GM12865 (cell line): ENCODE data around the gene ROCK1.

Source experiments
- DNase-seq: peaks from one replicate; pipeline ENCODE4 v3.0.0; 2010; ENCODE audit warnings: low read depth
- H3K4me3 ChIP-seq: 2 replicates; pipeline ENCODE4 v1.5.1; 2011; ENCODE audit warnings: mild to moderate bottlenecking, low read depth, low read length, control low read depth
- CTCF ChIP-seq: IDR thresholded peaks from 2 replicates; pipeline ENCODE4 v1.5.1; 2011; ENCODE audit warnings: low read length, control low read depth, low read depth, inconsistent platforms; ENCODE audit not compliant: insufficient read depth; ENCODE audit errors: missing control alignments

The ROCK1 gene

GRCh38 chr18:21132398-21132918 is 20.8 kb upstream of the ROCK1 start:
- no peak for TF ChIP-seq CTCF
- no peak for DNase-seq
- no peak overlapping the region for H3K4me3 ChIP-seq

- no peak for DNase-seq
- no peak for TF ChIP-seq CTCF
- H3K4me3 ChIP-seq, result no peak overlapping the region
Measured at GRCh38 chr18:21131698-21132227, 20.1 kb upstream of the ROCK1 start.

GRCh38 chr18:21129566-21130216 is 18.1 kb upstream of the ROCK1 start:
- no peak for DNase-seq
- TF ChIP-seq CTCF, result no peak

GRCh38 chr18:21123290-21123926 is 11.8 kb upstream of the ROCK1 start:
- TF ChIP-seq CTCF, result no peak
- no peak for DNase-seq
- H3K4me3 ChIP-seq, result no peak overlapping the region

More at GRCh38 chr18:21129566-21130216, 18.1 kb upstream of the ROCK1 start:
- H3K4me3 ChIP-seq, result no peak overlapping the region

- H3K4me3 ChIP-seq, result no peak overlapping the region
- DNase-seq, result no peak
- no peak for TF ChIP-seq CTCF
Measured at GRCh38 chr18:21118806-21119205, 7.2 kb upstream of the ROCK1 start.

- DNase-seq, result no peak
- no peak for TF ChIP-seq CTCF
- no peak overlapping the region for H3K4me3 ChIP-seq
Measured at GRCh38 chr18:21117409-21118131, 6.0 kb upstream of the ROCK1 start.
